Measurements from ENCODE around the gene PDCD4. TPM values are rescaled to one million over a fixed set of nuclear protein-coding genes. Genes with fewer than 3 reads are reported as not detected.

The PDCD4 gene
- polyA plus RNA-seq, 1 of the 3 experiments (the other 2 are of a cell fraction), result 23.3 TPM

DNA sequence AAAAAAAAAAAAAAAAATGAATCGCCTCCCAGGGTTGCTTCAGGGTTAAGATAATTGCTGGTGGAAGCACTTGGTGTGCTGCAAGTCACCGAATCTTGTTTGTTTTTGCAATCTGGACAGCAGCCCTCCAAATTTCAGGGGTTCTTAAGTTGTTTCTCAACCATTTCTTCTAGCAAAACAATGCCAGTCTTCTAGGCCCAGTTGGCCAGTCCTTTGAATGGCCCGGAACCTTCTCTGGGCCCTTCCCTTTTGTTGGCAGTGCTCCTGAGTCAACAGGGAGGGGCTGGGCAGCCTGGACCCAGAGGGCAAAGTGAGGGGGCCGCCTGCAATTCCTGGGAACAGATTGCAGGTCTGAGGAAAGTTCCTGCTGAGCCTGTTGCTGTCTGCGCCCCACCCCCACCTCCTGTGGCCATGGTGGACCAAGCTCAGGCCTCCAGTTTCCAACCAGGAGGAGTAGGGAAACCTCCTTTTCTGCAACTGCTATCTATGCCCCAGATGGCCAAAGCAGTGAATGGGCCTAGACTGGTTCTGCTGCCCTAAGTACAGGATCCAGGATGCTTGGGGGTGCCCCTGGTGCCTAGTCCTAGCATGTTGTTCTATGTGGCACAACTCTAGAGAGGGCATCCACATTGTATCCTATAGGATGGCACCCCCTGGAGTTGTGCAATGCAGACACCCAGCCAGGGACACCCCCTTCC lies 31.4 kb upstream of the PDCD4 start:
- no peaks in the 10 kb centered on the region for H3K9me3 ChIP-seq
- no peaks in the 10 kb centered on the region for H3F3A ChIP-seq (replicated peaks; ENCODE audit: insufficient read depth)
- no peak for DNase-seq
- WGBS (ENCODE audit: low lambda C conversion rate), result 82% methylated on average over 5 of the region's 5 CpGs
- H3K4me2 ChIP-seq, result no peak overlapping the region
- H4K20me1 ChIP-seq (ENCODE audit: insufficient read depth), result no peaks in the 10 kb centered on the region
- H3K9ac ChIP-seq, result no peak overlapping the region
- H3K79me2 ChIP-seq (ENCODE audit: insufficient read depth), result no peaks in the 10 kb centered on the region
- no peak overlapping the region for H2AFZ ChIP-seq (ENCODE audit: low read depth)
- no peaks in the 10 kb centered on the region for H3K9me2 ChIP-seq
- H3K27me3 ChIP-seq (ENCODE audit: insufficient read depth), result no peaks in the 10 kb centered on the region
- CTCF ChIA-PET, result no interaction called here
- peaks cover 0 to 35% of the 10 kb centered on the region in 2 experiments; a peak in 2 of 4 replicates for H3K4me1 ChIP-seq (ENCODE audit: control insufficient read depth in 1 of 2, insufficient read depth in 2 of 2, low read depth in 1 of 2, low read length in 1 of 2)
- POLR2A ChIA-PET, result no interaction called here
- H3K27ac ChIP-seq (ENCODE audit: low read depth in 2 of 2, low read length in 1 of 2), result no peak overlapping the region
- no peak for TF ChIP-seq JUND (IDR thresholded peaks at IDR 0.05)
- no peaks in the 10 kb centered on the region for H3K36me3 ChIP-seq (replicated peaks in 1 of 2; ENCODE audit: control insufficient read depth in 1 of 2, insufficient read depth in 2 of 2, low read length in 1 of 2)
- H3K4me3 ChIP-seq (ENCODE audit: low read depth in 2 of 2, low read length in 1 of 2), result no peak overlapping the region

DNA sequence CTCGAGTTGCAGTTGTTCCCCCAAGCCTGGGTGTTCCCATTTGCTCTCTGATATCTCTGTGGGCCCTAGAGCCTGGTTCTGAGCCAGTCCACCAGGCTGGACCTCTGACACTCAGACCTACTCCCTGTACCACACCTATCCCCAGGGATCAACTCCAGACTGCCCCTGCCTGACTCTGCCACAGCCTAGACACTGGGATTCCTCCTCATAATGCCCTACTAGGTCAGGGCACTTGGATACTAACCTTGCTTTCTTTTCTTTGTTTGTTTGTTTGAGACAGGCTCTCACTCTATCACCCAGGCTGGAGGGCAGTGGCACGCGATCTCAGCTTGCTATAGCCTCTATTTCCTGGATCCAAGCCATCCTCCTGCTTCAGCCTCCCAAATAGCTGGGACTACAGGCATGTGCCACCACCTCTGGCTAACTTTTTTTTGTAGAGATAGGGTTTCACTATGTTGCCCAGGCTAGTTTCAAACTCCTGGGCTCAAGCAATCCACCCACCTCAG lies 30.8 kb upstream of the PDCD4 start:
- no peaks in the 10 kb centered on the region for H4K20me1 ChIP-seq (ENCODE audit: insufficient read depth)
- no peaks in the 10 kb centered on the region for H3K27me3 ChIP-seq (ENCODE audit: insufficient read depth)
- H3K79me2 ChIP-seq (ENCODE audit: insufficient read depth), result no peaks in the 10 kb centered on the region
- no peaks in the 10 kb centered on the region for H3K36me3 ChIP-seq (replicated peaks in 1 of 2; ENCODE audit: control insufficient read depth in 1 of 2, insufficient read depth in 2 of 2, low read length in 1 of 2)
- no peak overlapping the region for H3K9ac ChIP-seq
- TF ChIP-seq ELF1 (IDR thresholded peaks at IDR 0.05), result no peak
- TF ChIP-seq RAD21 (IDR thresholded peaks at IDR 0.05; ENCODE audit: low read length), result no peak
- no peak for TF ChIP-seq RFX5 (IDR thresholded peaks at IDR 0.05; ENCODE audit: low read length)
- TF ChIP-seq SMC3 (IDR thresholded peaks at IDR 0.05; ENCODE audit: low read depth, low read length), result no peak
- no peak for TF ChIP-seq FOXJ3 (CRISPR knock-in tag; IDR thresholded peaks at IDR 0.05)
- TF ChIP-seq SIN3A (IDR thresholded peaks at IDR 0.05; ENCODE audit: borderline replicate concordance, low read depth, low read length), result no peak
- TF ChIP-seq POLR2AphosphoS5 (IDR thresholded peaks at IDR 0.05; ENCODE audit: low read depth, low read length), result no peak
- TF ChIP-seq TAF1 (IDR thresholded peaks at IDR 0.05; ENCODE audit: borderline replicate concordance, low read depth, low read length), result no peak
- no peak for TF ChIP-seq JUND (IDR thresholded peaks at IDR 0.05)
- TF ChIP-seq EP300 (IDR thresholded peaks at IDR 0.05; ENCODE audit: borderline replicate concordance in 1 of 2, low read depth in 1 of 2, low read length in 1 of 2), result no peak
- no peak for TF ChIP-seq FOXM1 (IDR thresholded peaks at IDR 0.05; ENCODE audit: low read depth)
- no peak for TF ChIP-seq TCF12 (IDR thresholded peaks at IDR 0.05)
- no peak for TF ChIP-seq GATA2 (CRISPR knock-in tag; IDR thresholded peaks at IDR 0.05)
- no peak for TF ChIP-seq RXRA (IDR thresholded peaks at IDR 0.05; ENCODE audit: borderline replicate concordance, low read depth)
- TF ChIP-seq MXI1 (IDR thresholded peaks at IDR 0.05; ENCODE audit: low read depth, low read length), result no peak
- no peak for TF ChIP-seq GABPA (IDR thresholded peaks at IDR 0.05; ENCODE audit: low read depth)
- no peak overlapping the region for H3K4me2 ChIP-seq
- no peaks in the 10 kb centered on the region for H3F3A ChIP-seq (replicated peaks; ENCODE audit: insufficient read depth)
- H3K9me3 ChIP-seq, result no peaks in the 10 kb centered on the region
- ChIA-PET CTCF (no interaction called here), POLR2A (no interaction called here)
- H3K4me3 ChIP-seq (ENCODE audit: low read depth in 2 of 2, low read length in 1 of 2), result no peak overlapping the region
- 54% methylated on average over 3 of the region's 3 CpGs for WGBS (ENCODE audit: low lambda C conversion rate)
- no peak overlapping the region for H2AFZ ChIP-seq (ENCODE audit: low read depth)
- no peak for DNase-seq
- H3K4me1 ChIP-seq (ENCODE audit: control insufficient read depth in 1 of 2, insufficient read depth in 2 of 2, low read depth in 1 of 2, low read length in 1 of 2), result peaks cover 0 to 39% of the 10 kb centered on the region in 2 experiments; a peak in 2 of 4 replicates
- no peak overlapping the region for H3K27ac ChIP-seq (ENCODE audit: low read depth in 2 of 2, low read length in 1 of 2)
- no peaks in the 10 kb centered on the region for H3K9me2 ChIP-seq

All from SK-N-SH (cell line).